T-helper 2 cell (primary cell): ENCODE measurements around the gene WNT7A.
"Not testable (repeated sequence)": the region's sequence is repeated elsewhere in the genome, so short reads cannot be mapped to it uniquely, and the experiment has no call there.

Experiments
- DNase-seq, 5 experiments: peaks; one replicate each; pipeline versions ENCODE4 v3.0.0 to v3.0.0-alpha.2; 2012 to 2022
- total RNA-seq, 2 donors: gene quantifications; one replicate each; lab custom pipeline; 2026; lab: John Stamatoyannopoulos, UW

Gene WNT7A
- 11.7 to 18.1 reads per million in 2 donors for total RNA-seq

GRCh38 chr3:13879946-13880810 is at the start of gene WNT7A:
Gene WNT7A (minus strand): TSS chr3:13880071. CDS start chr3:13879816, 255 bp downstream.
- peak; percentile 20 to 59 (median 46) for DNase-seq

- DNase-seq: not testable (repeated sequence)
These were observed 48.9 kb upstream of the WNT7A start for GRCh38 chr3:13928741-13929140.

DNA sequence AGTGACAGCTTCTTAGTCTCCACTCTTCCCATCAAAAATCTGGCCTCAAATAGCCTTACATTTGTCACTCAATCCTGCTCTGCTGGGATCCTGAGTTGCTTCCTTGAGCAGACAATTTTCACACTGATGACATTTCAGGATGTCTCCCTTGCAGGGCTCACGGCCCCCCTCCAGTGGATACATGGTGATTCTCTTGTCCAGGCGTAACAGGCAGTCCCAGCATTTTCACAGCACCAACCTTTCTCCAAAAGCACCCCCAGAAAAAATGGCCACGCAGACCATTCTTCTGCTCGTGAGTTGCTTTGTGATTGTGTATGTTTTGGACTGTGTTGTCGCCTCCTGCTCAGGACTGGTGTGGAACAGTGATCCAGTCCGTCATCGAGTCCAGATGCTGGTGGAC is 47.4 kb upstream of the WNT7A start:
- no peak for DNase-seq

GRCh38 chr3:13916375-13916774 is 36.5 kb upstream of the WNT7A start:
- no peak for DNase-seq

DNA sequence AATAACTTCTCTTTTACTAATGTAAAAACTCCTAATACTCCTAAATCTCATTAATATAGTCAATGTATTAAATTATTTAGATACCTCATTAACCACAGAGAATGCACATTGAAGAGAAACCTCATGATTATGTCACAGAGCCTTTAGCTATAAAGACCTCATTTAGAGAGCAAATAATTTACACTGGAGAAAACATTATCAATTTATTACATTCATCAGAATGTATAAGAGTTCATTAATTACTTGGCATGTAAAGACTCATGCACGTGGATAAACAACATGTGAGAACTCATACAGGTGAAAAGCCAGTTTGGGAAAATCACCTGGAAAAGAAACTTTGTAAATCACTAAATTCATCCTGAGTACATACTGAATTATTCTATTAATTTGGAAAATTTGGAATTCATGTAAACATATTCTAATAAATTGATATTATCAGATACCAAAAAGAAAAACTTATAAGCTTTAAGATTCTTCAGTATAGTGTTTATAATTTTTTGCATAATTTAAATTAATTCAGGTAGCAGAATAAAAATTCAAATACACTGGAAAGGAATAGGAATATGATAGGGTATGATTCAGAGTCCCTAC is 22.9 kb upstream of the WNT7A start:
- no peak for DNase-seq

GRCh38 chr3:13901935-13902584 is 22.2 kb upstream of the WNT7A start:
- DNase-seq: no peak

- no peak for DNase-seq
These were observed 18.5 kb upstream of the WNT7A start for GRCh38 chr3:13898346-13898745.

DNA sequence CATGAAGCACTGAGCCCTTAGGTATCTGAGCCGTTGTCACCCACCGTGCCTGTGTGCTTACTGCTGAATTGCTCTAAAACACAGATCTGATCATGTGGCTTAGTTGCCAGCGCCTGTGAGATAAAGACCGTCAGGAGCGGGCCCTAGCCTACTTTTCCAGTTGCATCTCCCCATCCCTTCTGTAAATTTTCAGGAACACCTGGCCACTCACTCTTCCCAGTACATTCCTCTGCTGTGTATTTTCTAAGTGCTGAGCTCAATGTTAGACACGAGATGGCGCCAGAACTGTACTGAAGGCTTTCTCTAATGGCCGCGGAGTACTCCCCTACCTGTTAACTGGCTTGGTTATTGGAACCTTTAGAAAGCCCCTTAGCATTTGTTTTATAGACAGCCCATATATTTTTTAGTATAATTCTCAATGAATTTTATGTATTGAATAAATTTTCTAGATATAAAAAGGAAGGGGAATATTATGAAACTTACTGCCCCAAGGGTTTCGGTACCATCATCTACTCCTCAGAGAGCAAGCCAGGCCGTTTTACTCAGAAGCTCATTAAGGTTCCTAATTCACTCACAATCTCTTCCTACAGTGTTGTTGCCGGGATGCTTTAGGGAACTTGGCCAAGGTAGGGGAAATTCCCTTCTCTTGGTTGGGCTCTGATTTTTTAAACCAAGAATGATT is 16.7 kb upstream of the WNT7A start:
- peak in 3 of 5 experiments; percentile 33 to 70 (median 41) for DNase-seq

- DNase-seq: peak; percentile 82 to 95 (median 91)
These were observed 15.6 kb upstream of the WNT7A start for GRCh38 chr3:13895155-13896105.

DNA sequence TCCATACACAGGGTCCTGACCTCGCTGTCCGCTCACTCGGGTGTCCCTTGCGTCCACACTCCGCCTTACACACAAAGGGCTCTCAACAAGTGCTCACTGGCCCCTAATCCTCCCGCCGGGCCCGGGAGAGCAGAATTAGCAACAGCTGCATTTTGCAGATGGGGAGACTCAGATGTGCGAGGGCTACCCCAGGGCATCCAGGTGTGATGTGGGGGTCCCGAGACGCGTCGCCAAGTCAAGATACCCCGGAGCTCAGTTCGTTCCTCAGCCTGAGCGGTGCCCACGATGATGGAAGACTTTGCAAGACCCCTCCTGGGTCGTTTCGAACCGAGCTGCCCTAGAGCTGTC is 14.9 kb upstream of the WNT7A start:
- no peak for DNase-seq

DNA sequence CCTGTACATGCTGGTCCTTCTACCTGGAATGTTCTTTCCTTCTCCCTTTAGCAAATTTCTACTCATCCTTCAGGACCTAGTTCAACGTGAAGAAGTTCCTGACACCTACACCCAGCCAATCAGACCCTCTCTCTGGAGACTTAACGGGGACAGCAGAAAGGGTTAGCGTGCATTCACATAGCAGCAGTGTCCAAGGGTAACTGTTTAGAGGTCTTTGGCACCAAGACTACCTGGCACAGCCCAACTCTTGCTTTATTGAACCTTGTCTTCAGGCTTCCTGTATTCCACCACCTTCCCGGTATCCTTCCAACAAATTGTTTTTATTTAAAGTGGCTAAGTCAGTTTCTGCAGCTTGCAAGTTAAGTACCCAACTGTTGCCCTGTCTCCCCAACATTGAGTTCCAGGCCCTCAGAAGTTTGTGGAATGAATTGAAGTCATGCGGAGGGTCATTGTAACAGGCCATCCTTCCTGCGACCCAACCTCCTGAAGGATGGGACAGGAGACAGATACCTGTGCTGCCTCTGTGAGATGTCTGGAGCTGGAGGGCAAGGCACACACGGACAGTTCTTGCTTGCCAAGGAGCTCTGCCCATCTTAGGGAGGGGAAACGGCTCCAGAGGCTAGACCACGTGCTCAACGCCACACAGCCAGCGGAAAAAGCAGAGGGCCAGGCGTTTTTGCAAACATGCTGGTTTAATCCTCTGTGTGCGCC is 14.4 kb upstream of the WNT7A start:
- no peak for DNase-seq

GRCh38 chr3:13892304-13892703 is 12.4 kb upstream of the WNT7A start:
- DNase-seq: no peak

- DNase-seq: peak in 1 of 5 experiments; percentile 48
These were observed 11.7 kb upstream of the WNT7A start for GRCh38 chr3:13891492-13892073.

DNA sequence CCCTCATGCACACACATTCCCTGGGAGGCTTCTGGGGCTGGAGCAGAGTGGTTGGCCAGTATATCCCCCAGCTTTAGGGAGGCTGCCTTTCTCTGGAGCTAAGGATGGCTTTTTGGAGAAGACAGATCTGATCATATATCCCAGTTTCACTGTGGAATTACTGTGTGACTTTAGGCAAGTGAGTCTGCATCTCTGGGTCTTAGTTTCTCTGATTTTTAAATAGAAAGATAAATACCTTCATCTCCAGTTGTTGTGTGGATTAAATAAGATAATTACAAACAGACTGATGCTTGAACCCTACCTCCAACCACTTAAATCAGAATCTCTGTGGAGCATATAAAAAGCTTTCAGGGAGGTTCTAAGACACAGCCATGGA is 11.1 kb upstream of the WNT7A start:
- DNase-seq: no peak

- peak in 3 of 5 experiments; percentile 20 to 82 (median 41) for DNase-seq
These were observed 10.6 kb upstream of the WNT7A start for GRCh38 chr3:13890377-13891016.

DNA sequence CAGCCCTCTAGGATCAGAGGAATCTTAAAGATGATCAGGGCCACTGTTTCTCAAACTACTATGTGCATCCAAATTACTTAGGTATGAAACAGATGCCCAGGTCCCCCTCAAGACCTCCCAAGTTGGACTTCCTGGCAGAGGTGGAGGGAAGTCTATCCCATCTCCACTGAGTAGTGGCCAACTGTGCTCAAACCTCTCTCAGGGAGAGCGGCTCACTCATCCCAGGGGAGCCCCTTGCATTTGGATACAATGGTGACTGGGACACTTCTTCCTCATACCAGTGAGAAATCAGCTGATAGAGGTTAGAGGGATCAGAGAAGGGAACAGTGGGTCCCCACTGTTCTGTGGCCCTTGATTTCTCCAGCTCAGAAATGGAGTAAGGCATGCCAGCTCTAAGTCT is 8.7 kb upstream of the WNT7A start:
- DNase-seq: no peak

DNA sequence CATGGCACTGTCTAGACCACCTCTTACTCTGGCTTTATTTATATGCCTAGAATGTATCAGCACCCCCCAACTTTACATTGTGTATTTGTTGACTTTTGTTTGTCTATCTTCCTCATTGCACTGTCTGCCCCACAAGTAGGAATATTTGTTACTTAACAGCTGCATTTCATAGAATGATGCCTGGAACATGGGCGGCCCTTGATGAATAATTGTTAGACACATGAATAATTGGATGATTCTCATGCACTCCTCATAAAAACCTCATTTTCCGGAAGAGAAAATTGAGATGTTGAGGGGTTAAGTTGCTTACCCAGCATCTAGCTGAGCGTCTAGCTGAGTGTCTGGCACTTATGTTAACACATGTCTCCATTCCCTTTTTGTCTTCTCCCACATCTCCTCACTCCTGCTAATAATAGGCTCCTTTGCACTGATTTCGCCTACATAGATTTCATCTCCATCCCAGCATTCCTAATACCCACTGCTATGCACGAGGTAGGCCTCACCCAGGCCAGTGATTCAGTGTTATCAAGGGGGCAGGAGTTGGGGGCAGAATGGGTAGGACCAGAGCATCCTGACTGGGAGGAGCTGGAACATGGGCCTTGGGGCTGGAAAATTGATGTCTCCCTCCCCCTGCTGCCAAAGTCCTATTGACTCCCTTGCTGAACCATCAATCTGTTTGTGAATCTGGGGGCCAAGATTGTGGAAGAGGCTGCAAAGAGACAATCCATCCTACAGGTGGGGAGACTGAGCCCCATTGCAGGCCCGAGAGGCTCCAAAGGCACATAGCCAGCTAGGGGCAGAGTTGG is 7.8 kb upstream of the WNT7A start:
- DNase-seq: no peak

- DNase-seq: no peak
These were observed 6.8 kb upstream of the WNT7A start for GRCh38 chr3:13886593-13887129.

GRCh38 chr3:13885704-13886010 is 5.8 kb upstream of the WNT7A start:
- DNase-seq: no peak
